ENCODE measurements around the gene TEX10.

The TEX10 gene

GRCh38 chr9:100287186-100287585 lies 65.6 kb downstream of the TEX10 start:
- intact Hi-C loops (cut with DNase I): no loop called here
- DNase-seq: no peak

- DNase-seq: no peak
- intact Hi-C loops (cut with DNase I): no loop called here
Measured at GRCh38 chr9:100286257-100286656, 66.5 kb downstream of the TEX10 start.

- intact Hi-C loops (cut with DNase I): no loop called here
- DNase-seq: no peak
Measured at GRCh38 chr9:100285601-100286000, 67.1 kb downstream of the TEX10 start.

GRCh38 chr9:100285080-100285479 lies 67.7 kb downstream of the TEX10 start:
- DNase-seq: no peak
- intact Hi-C loops (cut with DNase I): no loop called here

- intact Hi-C loops (cut with DNase I): no loop called here
- DNase-seq: peak in 1 of 10 donors; percentile 72
Measured at GRCh38 chr9:100284247-100284646, 68.5 kb downstream of the TEX10 start.

GRCh38 chr9:100282388-100282719 lies 70.4 kb downstream of the TEX10 start:
- intact Hi-C loops (cut with DNase I): no loop called here
- no peak for DNase-seq

- intact Hi-C loops (cut with DNase I): no loop called here
- DNase-seq: no peak
Measured at GRCh38 chr9:100281676-100282387, 70.9 kb downstream of the TEX10 start.

GRCh38 chr9:100281066-100281465 lies 71.7 kb downstream of the TEX10 start:
- intact Hi-C loops (cut with DNase I): no loop called here
- no peak for DNase-seq

GRCh38 chr9:100277166-100277979 lies 75.4 kb downstream of the TEX10 start:
- no peak for DNase-seq
- intact Hi-C loops (cut with DNase I): no loop called here

GRCh38 chr9:100269656-100270055 lies 83.1 kb downstream of the TEX10 start:
- DNase-seq: no peak
- intact Hi-C loops (cut with DNase I): no loop called here

- intact Hi-C loops (cut with DNase I): no loop called here
- no peak for DNase-seq
Measured at GRCh38 chr9:100268271-100268670, 84.5 kb downstream of the TEX10 start.

- DNase-seq: no peak
- intact Hi-C loops (cut with DNase I): no loop called here
Measured at GRCh38 chr9:100267211-100267610, 85.5 kb downstream of the TEX10 start.
